IMR-90 (cell line): ENCODE data around the gene OR6X1. TPM values are rescaled to one million over a fixed set of nuclear protein-coding genes. Genes with fewer than 3 reads are reported as not detected.

ENCODE experiments used
- ATAC-seq: fragments of 200-7000 bp; cut with Tn5 transposase; 2 replicates; pipeline ENCODE4 v1.9.1; 2020; ENCODE audit warnings: low read depth, mild to moderate bottlenecking, moderate library complexity
- BruUV-seq: library from RNA; stranded (reverse); fragments of 400-500 nt; replicated peaks from 2 replicates; lab custom pipeline; 2021; lab: Mats Ljungman, UMichigan
- CTCF ChIA-PET: fragments of 300-600 bp; formaldehyde crosslinking; extraction: SDS; loops from one replicate; lab custom pipeline; 2021; ENCODE audit warnings: antibody characterized with exemption; lab: Yijun Ruan, JAX
- POLR2A ChIA-PET: fragments of 300-600 bp; sonication (Branson Sonifier 250); formaldehyde crosslinking; loops from one replicate; lab custom pipeline; 2022; ENCODE audit warnings: antibody characterized with exemption; ENCODE audit not compliant: unreplicated experiment; lab: Charles Lee
- DNase-seq: peaks from one replicate; pipeline ENCODE4 v3.0.0; 2013
- H2AFZ ChIP-seq: replicated peaks from 2 replicates; pipeline ENCODE3; 2013; ENCODE audit warnings: low read length, mild to moderate bottlenecking; ENCODE audit not compliant: poor library complexity
- H2AK5ac ChIP-seq: 2 replicates; pipeline ENCODE4 v1.6.1; 2013; ENCODE audit warnings: low read depth, low read length, inconsistent platforms
- H2AK9ac ChIP-seq: replicated peaks from 2 replicates; pipeline ENCODE3; 2013; ENCODE audit warnings: mild to moderate bottlenecking, low read depth, low read length, moderate library complexity; ENCODE audit not compliant: poor library complexity
- H2BK120ac ChIP-seq: 2 replicates; pipeline ENCODE4 v1.6.1; 2013; ENCODE audit warnings: low read depth, low read length, inconsistent platforms
- H2BK15ac ChIP-seq: 3 replicates; pipeline ENCODE4 v1.6.1; 2013; ENCODE audit warnings: low read depth, low read length, inconsistent platforms
- H2BK20ac ChIP-seq: 2 replicates; pipeline ENCODE4 v1.6.1; 2013; ENCODE audit warnings: low read depth, mild to moderate bottlenecking, inconsistent platforms, low read length, moderate library complexity
- H2BK5ac ChIP-seq: 2 replicates; pipeline ENCODE4 v1.6.1; 2013; ENCODE audit warnings: mild to moderate bottlenecking, low read depth, low read length, inconsistent platforms; ENCODE audit not compliant: poor library complexity, severe bottlenecking
- H3K14ac ChIP-seq: replicated peaks from 2 replicates; pipeline ENCODE4 v1.6.1; 2013; ENCODE audit warnings: low read depth, low read length, inconsistent platforms
- H3K18ac ChIP-seq: 2 replicates; pipeline ENCODE4 v1.6.1; 2013; ENCODE audit warnings: low read depth, low read length, control low read depth
- H3K23ac ChIP-seq: 2 replicates; pipeline ENCODE4 v1.6.1; 2013; ENCODE audit warnings: low read depth, low read length, inconsistent platforms
- H3K27ac ChIP-seq: 2 replicates; pipeline ENCODE4 v1.5.1; 2013; ENCODE audit warnings: mild to moderate bottlenecking, control low read depth, low read length; ENCODE audit not compliant: insufficient read depth
- H3K27me3 ChIP-seq: 2 replicates; pipeline ENCODE4 v1.6.1; 2013; ENCODE audit warnings: low read length; ENCODE audit not compliant: control insufficient read depth, insufficient read depth
- H3K36me3 ChIP-seq: 2 replicates; pipeline ENCODE4 v1.6.1; 2013; ENCODE audit warnings: low read length, mixed read lengths; ENCODE audit not compliant: control insufficient read depth, insufficient read depth
- H3K4ac ChIP-seq: 2 replicates; pipeline ENCODE4 v1.6.1; 2013; ENCODE audit warnings: low read depth, low read length, inconsistent platforms
- H3K4me1 ChIP-seq: 2 replicates; pipeline ENCODE4 v1.6.1; 2013; ENCODE audit warnings: low read length, mixed read lengths; ENCODE audit not compliant: control insufficient read depth, insufficient read depth
- H3K4me2 ChIP-seq: 2 replicates; pipeline ENCODE4 v1.6.1; 2013; ENCODE audit warnings: low read depth, mild to moderate bottlenecking, control low read depth, low read length, moderate library complexity
- H3K4me3 ChIP-seq: 2 replicates; pipeline ENCODE4 v1.5.1; 2013; ENCODE audit warnings: low read depth, mild to moderate bottlenecking, control low read depth, low read length, moderate library complexity; ENCODE audit not compliant: insufficient read depth
- H3K56ac ChIP-seq: 2 replicates; pipeline ENCODE4 v1.6.1; 2013; ENCODE audit warnings: low read length, inconsistent platforms; ENCODE audit not compliant: insufficient read depth; ENCODE audit errors: extremely low read depth
- H3K79me1 ChIP-seq, 2 experiments: 2 replicates each; pipeline ENCODE4 v1.6.1; 2013; ENCODE audit warnings: low read length in 2 of 2, inconsistent platforms in 1 of 2, low read depth in 1 of 2
- H3K9ac ChIP-seq: 2 replicates; pipeline ENCODE4 v1.6.1; 2013; ENCODE audit warnings: low read depth, low read length, control low read depth
- H3K9me1 ChIP-seq: 2 replicates; pipeline ENCODE4 v1.6.1; 2013; ENCODE audit warnings: low read length, inconsistent platforms; ENCODE audit not compliant: insufficient read depth
- H3K9me3 ChIP-seq: 2 replicates; pipeline ENCODE4 v1.6.1; 2013; ENCODE audit warnings: low read length; ENCODE audit not compliant: control insufficient read depth, insufficient read depth
- H4K20me1 ChIP-seq: 2 replicates; pipeline ENCODE4 v1.6.1; 2013; ENCODE audit warnings: low read length, inconsistent platforms; ENCODE audit not compliant: insufficient read depth
- H4K5ac ChIP-seq: 2 replicates; pipeline ENCODE4 v1.6.1; 2013; ENCODE audit warnings: mild to moderate bottlenecking, low read depth, low read length, control low read depth
- H4K8ac ChIP-seq, 2 experiments: 2 replicates each; pipeline ENCODE4 v1.6.1; 2013; ENCODE audit warnings: low read depth in 2 of 2, low read length in 2 of 2, control low read depth in 1 of 2, inconsistent platforms in 1 of 2
- H4K91ac ChIP-seq: 2 replicates; pipeline ENCODE4 v1.6.1; 2013; ENCODE audit warnings: low read depth, low read length, inconsistent platforms; ENCODE audit not compliant: insufficient read depth
- CEBPB ChIP-seq: IDR thresholded peaks from 2 replicates; pipeline ENCODE4 v1.6.1; 2012; ENCODE audit warnings: low read depth, low read length, improper control_type of control experiment
- CHD1 ChIP-seq: IDR thresholded peaks from 2 replicates; pipeline ENCODE4 v1.6.1; 2012; ENCODE audit warnings: low read depth, low read length, improper control_type of control experiment
- FOS ChIP-seq: fragments of 150-350 bp; IDR thresholded peaks from 2 replicates; pipeline ENCODE4 v1.6.1; 2016; ENCODE audit warnings: low read depth, low read length
- MAFK ChIP-seq: IDR thresholded peaks from 2 replicates; pipeline ENCODE4 v1.6.1; 2012; ENCODE audit warnings: low read depth, low read length, improper control_type of control experiment
- MAZ ChIP-seq: IDR thresholded peaks from 2 replicates; pipeline ENCODE4 v1.6.1; 2012; ENCODE audit warnings: low read depth, mild to moderate bottlenecking, low read length, improper control_type of control experiment, moderate library complexity, borderline replicate concordance
- MXI1 ChIP-seq: IDR thresholded peaks from 2 replicates; pipeline ENCODE4 v1.6.1; 2012; ENCODE audit warnings: low read depth, mild to moderate bottlenecking, low read length, moderate library complexity, borderline replicate concordance
- NFE2L2 ChIP-seq: fragments of 150-350 bp; IDR thresholded peaks from 2 replicates; pipeline ENCODE4 v1.6.1; 2016; ENCODE audit warnings: low read depth, mild to moderate bottlenecking, low read length
- POLR2A ChIP-seq: IDR thresholded peaks from 2 replicates; pipeline ENCODE4 v1.6.1; 2012; ENCODE audit warnings: mild to moderate bottlenecking, low read depth, low read length
- RAD21 ChIP-seq: IDR thresholded peaks from 2 replicates; pipeline ENCODE4 v1.6.1; 2012; ENCODE audit warnings: low read length, improper control_type of control experiment
- RCOR1 ChIP-seq: IDR thresholded peaks from 2 replicates; pipeline ENCODE4 v1.6.1; 2012; ENCODE audit warnings: mild to moderate bottlenecking, low read length, improper control_type of control experiment; ENCODE audit not compliant: insufficient replicate concordance
- RFX5 ChIP-seq: IDR thresholded peaks from 2 replicates; pipeline ENCODE4 v1.8.0; 2012; ENCODE audit warnings: low read depth, mild to moderate bottlenecking, low read length, moderate library complexity
- WGBS, 2 experiments: methylation state at CpG; one replicate each; pipeline versions ENCODE4 v1.1.5 to v1.1.7; 2013; ENCODE audit warnings: missing lambda C conversion rate in 2 of 2; ENCODE audit not compliant: insufficient read length in 1 of 2; ENCODE audit errors: extremely low coverage in 2 of 2; 5-methylcytosine and 5-hydroxymethylcytosine counted together
- dilution Hi-C: fragments of 300-500 bp; cut with HindIII; formaldehyde crosslinking; loops from one replicate; pipeline ENCODE4 v1.14.3; 2018; ENCODE audit warnings: low sequenced_read_pairs; ENCODE audit not compliant: unreplicated experiment
- in situ Hi-C: fragments of 300-500 bp; cut with MboI; formaldehyde crosslinking; loops from 3 replicates; pipeline ENCODE4 v1.14.3; 2019; ENCODE audit warnings: low sequenced_read_pairs, inconsistent platforms, mixed read lengths
- intact Hi-C: fragments of 100-400 bp; cut with micrococcal nuclease; formaldehyde crosslinking; loops from 2 replicates; pipeline ENCODE4 v1.10.0; 2022
- polyA plus RNA-seq, 3 experiments: library from polyadenylated mRNA; depleted of rRNA; stranded (reverse); fragments of >200 nt; gene quantifications; 2 replicates each; pipeline ENCODE4 v1.2.3, GENCODE V29; 2012; ENCODE audit warnings: low replicate concordance in 1 of 3
- total RNA-seq: library from RNA; depleted of rRNA; stranded (reverse); fragments of >200 nt; gene quantifications from 2 replicates; pipeline ENCODE4 v1.2.3, GENCODE V29; 2012
- TF ChIP-seq, protein P1 (sequence below): fragments of 150-350 bp; IDR thresholded peaks from 2 replicates; pipeline ENCODE4 v1.6.1; 2017; ENCODE audit warnings: mild to moderate bottlenecking, antibody characterized with exemption, low read length, low read depth
- TF ChIP-seq, protein P2 (sequence below): fragments of 150-350 bp; IDR thresholded peaks from 2 replicates; pipeline ENCODE4 v1.6.1; 2016; ENCODE audit warnings: low read depth, mild to moderate bottlenecking, low read length, moderate library complexity, borderline replicate concordance

The OR6X1 gene
- total and polyA plus RNA-seq, 2 of the 4 experiments (the other 2 are of a cell fraction), result not detected

DNA sequence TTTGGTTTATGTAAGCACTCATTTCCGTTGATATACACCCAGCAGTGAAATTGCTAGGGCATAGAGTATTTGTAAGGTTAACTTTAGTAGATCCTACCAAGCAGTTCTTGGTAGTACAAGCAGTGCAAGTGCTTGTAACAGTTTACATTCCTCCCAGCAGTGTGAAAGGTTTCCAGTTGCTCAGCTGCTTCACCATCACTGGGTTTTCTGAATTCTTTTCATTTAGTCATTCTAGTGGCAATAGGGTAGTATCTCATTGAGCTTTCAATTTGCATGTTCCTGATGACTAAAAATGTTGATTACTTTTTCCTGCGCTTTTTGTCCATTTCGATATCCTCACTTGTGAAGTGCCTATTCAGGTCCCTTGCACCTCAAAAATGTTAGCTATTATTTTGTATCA lies 47.1 kb downstream of the OR6X1 start:
- no peaks in the 10 kb centered on the region for H3K4me1 ChIP-seq
- in situ Hi-C loops, result loop anchor here (5.0 kb wide), 3 partner anchors 60 to 190 kb away; no protein-coding TSS in a partner anchor
- no peak overlapping the region for H2BK120ac ChIP-seq
- intact Hi-C loops, result loop anchor here (1.0 kb wide), 3 partner anchors 66 to 196 kb away; no protein-coding TSS in a partner anchor
- no TSS peak for BruUV-seq
- no peak overlapping the region for H3K9ac ChIP-seq
- H3K36me3 ChIP-seq, result no peaks in the 10 kb centered on the region
- no peak overlapping the region for H3K56ac ChIP-seq
- H2AFZ ChIP-seq, result no peak overlapping the region
- H2AK9ac ChIP-seq, result no peak overlapping the region
- DNase-seq, result no peak
- H3K9me1 ChIP-seq, result no peaks in the 10 kb centered on the region
- no peaks in the 10 kb centered on the region for H4K20me1 ChIP-seq
- H2BK15ac ChIP-seq, result no peak overlapping the region
- H4K8ac ChIP-seq, result no peak overlapping the region
- no peaks in the 10 kb centered on the region for H3K79me1 ChIP-seq
- H3K23ac ChIP-seq, result no peak overlapping the region
- peaks cover 21% of the 10 kb centered on the region for H3K27me3 ChIP-seq
- no peak overlapping the region for H4K91ac ChIP-seq
- H2AK5ac ChIP-seq, result no peak overlapping the region
- H3K4me3 ChIP-seq, result no peak overlapping the region
- H3K9me3 ChIP-seq, result no peaks in the 10 kb centered on the region
- H2BK20ac ChIP-seq, result no peak overlapping the region
- POLR2A ChIA-PET, result no interaction called here
- ATAC-seq, result 0 out of 2 replicates have a peak, but pooled peaks have one; percentile 22
- no CpG with 5 or more reads among the region's 3 CpGs for WGBS, 2 experiments
- no peak overlapping the region for H3K27ac ChIP-seq
- no peak overlapping the region for H2BK5ac ChIP-seq
- no peak overlapping the region for H4K5ac ChIP-seq
- CTCF ChIA-PET, result interaction anchor here (0.8 to 2.8 kb wide), 14 partner anchors 9 to 130 kb away, joined by 3 to 29 read pairs (median 5); partner anchors contain the start of gene SCN3B
- no peak for TF ChIP-seq MAFK
- TF ChIP-seq RFX5, result no peak
- no peak for TF ChIP-seq NFE2L2
- no peak for TF ChIP-seq CEBPB
- TF ChIP-seq MXI1, result no peak
- TF ChIP-seq POLR2A, result no peak
- TF ChIP-seq, protein P1, sequence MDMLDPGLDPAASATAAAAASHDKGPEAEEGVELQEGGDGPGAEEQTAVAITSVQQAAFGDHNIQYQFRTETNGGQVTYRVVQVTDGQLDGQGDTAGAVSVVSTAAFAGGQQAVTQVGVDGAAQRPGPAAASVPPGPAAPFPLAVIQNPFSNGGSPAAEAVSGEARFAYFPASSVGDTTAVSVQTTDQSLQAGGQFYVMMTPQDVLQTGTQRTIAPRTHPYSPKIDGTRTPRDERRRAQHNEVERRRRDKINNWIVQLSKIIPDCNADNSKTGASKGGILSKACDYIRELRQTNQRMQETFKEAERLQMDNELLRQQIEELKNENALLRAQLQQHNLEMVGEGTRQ, result no peak
- TF ChIP-seq CHD1, result no peak
- TF ChIP-seq FOS, result no peak
- TF ChIP-seq, protein P2, sequence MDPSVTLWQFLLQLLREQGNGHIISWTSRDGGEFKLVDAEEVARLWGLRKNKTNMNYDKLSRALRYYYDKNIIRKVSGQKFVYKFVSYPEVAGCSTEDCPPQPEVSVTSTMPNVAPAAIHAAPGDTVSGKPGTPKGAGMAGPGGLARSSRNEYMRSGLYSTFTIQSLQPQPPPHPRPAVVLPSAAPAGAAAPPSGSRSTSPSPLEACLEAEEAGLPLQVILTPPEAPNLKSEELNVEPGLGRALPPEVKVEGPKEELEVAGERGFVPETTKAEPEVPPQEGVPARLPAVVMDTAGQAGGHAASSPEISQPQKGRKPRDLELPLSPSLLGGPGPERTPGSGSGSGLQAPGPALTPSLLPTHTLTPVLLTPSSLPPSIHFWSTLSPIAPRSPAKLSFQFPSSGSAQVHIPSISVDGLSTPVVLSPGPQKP, result no peak
- no peak for TF ChIP-seq RCOR1
- no peak for TF ChIP-seq RAD21
- no peak for TF ChIP-seq MAZ
- no peak overlapping the region for H3K4ac ChIP-seq
- H3K18ac ChIP-seq, result no peak overlapping the region
- dilution Hi-C loops, result no loop called here
- H3K4me2 ChIP-seq, result no peak overlapping the region
- H3K14ac ChIP-seq, result no peak overlapping the region
